Esophagus squamous epithelium (tissue), 4 donors: ENCODE results near the gene IQSEC1.

Experiments used
- POLR2A ChIP-seq, 4 donors: fragments of 450-650 bp; IDR thresholded peaks; one replicate each; pipeline ENCODE4 v1.6.1; 2017; ENCODE audit warnings: antibody characterized with exemption in 4 of 4, mild to moderate bottlenecking in 4 of 4, moderate library complexity in 3 of 4
- TF ChIP-seq, protein P1 (sequence below), 6 experiments: fragments of 450-650 bp in 4 of 6; fragments of 200-600 bp in 2 of 6; sonication (generic) in 2 of 6; IDR thresholded peaks; one replicate each; pipeline ENCODE4 v1.5.1; 2016 to 2019; ENCODE audit warnings: antibody characterized with exemption in 6 of 6, mild to moderate bottlenecking in 4 of 6, moderate library complexity in 4 of 6

GRCh38 chr3:12965999-12966846, 107.0 kb downstream of the IQSEC1 start:
- TF ChIP-seq, protein P1, sequence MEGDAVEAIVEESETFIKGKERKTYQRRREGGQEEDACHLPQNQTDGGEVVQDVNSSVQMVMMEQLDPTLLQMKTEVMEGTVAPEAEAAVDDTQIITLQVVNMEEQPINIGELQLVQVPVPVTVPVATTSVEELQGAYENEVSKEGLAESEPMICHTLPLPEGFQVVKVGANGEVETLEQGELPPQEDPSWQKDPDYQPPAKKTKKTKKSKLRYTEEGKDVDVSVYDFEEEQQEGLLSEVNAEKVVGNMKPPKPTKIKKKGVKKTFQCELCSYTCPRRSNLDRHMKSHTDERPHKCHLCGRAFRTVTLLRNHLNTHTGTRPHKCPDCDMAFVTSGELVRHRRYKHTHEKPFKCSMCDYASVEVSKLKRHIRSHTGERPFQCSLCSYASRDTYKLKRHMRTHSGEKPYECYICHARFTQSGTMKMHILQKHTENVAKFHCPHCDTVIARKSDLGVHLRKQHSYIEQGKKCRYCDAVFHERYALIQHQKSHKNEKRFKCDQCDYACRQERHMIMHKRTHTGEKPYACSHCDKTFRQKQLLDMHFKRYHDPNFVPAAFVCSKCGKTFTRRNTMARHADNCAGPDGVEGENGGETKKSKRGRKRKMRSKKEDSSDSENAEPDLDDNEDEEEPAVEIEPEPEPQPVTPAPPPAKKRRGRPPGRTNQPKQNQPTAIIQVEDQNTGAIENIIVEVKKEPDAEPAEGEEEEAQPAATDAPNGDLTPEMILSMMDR (IDR thresholded peaks at IDR 0.05): no peak
- TF ChIP-seq POLR2A (IDR thresholded peaks at IDR 0.05): no peak
